ENCODE results near the gene DYNLT3. TPM values are rescaled to one million over a fixed set of nuclear protein-coding genes. Genes with fewer than 3 reads are reported as not detected.

DYNLT3 gene
- total RNA-seq, 1 experiment from 2014 or later, result 5.7 TPM

DNA sequence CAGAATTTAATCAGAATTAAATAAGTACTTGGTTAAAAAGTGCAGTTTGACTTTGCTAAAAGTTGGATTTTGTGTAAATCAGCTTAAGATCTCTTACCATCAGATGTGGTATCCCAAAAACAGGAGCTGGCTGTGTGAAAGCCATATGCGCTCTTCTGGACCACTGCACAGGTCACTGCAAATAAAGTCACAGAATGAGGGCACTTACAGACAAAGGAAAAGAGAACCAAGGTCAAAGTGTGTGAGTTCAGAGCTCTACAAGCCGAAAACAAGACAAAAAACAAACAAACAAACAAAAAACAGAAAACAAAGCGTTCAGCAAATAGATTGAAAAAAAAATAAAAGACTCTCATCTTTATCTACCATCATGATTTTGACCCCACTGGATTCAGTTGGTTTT is 6.4 kb downstream of the DYNLT3 start:
- Histone ChIP-seq H3K27ac (ENCODE audit: insufficient read length, low read depth, low read length) (no peak overlapping the region), H3K27me3 (ENCODE audit: insufficient read depth, low read length) (no peaks in the 10 kb centered on the region), H3K4me1 (ENCODE audit: insufficient read depth, low read length) (no peaks in the 10 kb centered on the region), H4K5ac (ENCODE audit: insufficient read length, low read depth, low read length) (no peak overlapping the region), H2BK5ac (ENCODE audit: insufficient read length, low read length) (no peak overlapping the region), H3K14ac (ENCODE audit: insufficient read depth, low read length) (no peak overlapping the region), H4K91ac (ENCODE audit: insufficient read length, low read depth, low read length) (no peak overlapping the region), H3K4ac (ENCODE audit: low read depth, low read length) (no peak overlapping the region), H3K79me1 (ENCODE audit: insufficient read depth, low read depth, low read length, poor library complexity, severe bottlenecking) (no peaks in the 10 kb centered on the region), H2BK15ac (ENCODE audit: low read depth, low read length) (no peak overlapping the region), H4K20me1 (ENCODE audit: control insufficient read depth, insufficient read depth, insufficient read length) (no peaks in the 10 kb centered on the region), H2AK5ac (ENCODE audit: insufficient read length, low read length) (no peak overlapping the region), H2BK12ac (ENCODE audit: insufficient read length, low read depth, low read length) (no peak overlapping the region), H3K23ac (ENCODE audit: insufficient read length, low read depth, low read length) (no peak overlapping the region), H3K56ac (ENCODE audit: insufficient read length, low read depth, low read length) (no peak overlapping the region), H2BK120ac (ENCODE audit: low read depth, low read length, poor library complexity, severe bottlenecking) (no peak overlapping the region), H2BK20ac (ENCODE audit: low read depth, low read length, poor library complexity, severe bottlenecking) (no peak overlapping the region), H3K4me2 (ENCODE audit: insufficient read depth, insufficient read length, low read length) (no peak overlapping the region), H4K8ac (replicated peaks; ENCODE audit: insufficient read length, low read depth, low read length) (no peak overlapping the region), H3K9ac (ENCODE audit: extremely low read depth, insufficient read length, low read length) (no peak overlapping the region), H3K9me3 (ENCODE audit: control insufficient read depth, low read depth, low read length) (no peaks in the 10 kb centered on the region), H3K79me2 (ENCODE audit: insufficient read depth, low read length) (no peaks in the 10 kb centered on the region), H3T11ph (ENCODE audit: low read length) (no peak overlapping the region), H2AFZ (ENCODE audit: low read length) (no peak overlapping the region), H3K18ac (ENCODE audit: insufficient read length, low read depth, low read length) (no peak overlapping the region), H3K23me2 (ENCODE audit: insufficient read length, low read depth, low read length, poor library complexity, severe bottlenecking) (no peaks in the 10 kb centered on the region)
- TF ChIP-seq, protein P1, sequence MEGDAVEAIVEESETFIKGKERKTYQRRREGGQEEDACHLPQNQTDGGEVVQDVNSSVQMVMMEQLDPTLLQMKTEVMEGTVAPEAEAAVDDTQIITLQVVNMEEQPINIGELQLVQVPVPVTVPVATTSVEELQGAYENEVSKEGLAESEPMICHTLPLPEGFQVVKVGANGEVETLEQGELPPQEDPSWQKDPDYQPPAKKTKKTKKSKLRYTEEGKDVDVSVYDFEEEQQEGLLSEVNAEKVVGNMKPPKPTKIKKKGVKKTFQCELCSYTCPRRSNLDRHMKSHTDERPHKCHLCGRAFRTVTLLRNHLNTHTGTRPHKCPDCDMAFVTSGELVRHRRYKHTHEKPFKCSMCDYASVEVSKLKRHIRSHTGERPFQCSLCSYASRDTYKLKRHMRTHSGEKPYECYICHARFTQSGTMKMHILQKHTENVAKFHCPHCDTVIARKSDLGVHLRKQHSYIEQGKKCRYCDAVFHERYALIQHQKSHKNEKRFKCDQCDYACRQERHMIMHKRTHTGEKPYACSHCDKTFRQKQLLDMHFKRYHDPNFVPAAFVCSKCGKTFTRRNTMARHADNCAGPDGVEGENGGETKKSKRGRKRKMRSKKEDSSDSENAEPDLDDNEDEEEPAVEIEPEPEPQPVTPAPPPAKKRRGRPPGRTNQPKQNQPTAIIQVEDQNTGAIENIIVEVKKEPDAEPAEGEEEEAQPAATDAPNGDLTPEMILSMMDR (conservative IDR thresholded peaks at IDR 0.05), result no peak
- WGBS (ENCODE audit: extremely low coverage, insufficient read length, low lambda C conversion rate), result no CpG with 5 or more reads among the region's 3 CpGs
- H3K9me3 Mint-ChIP-seq, result peaks cover 34 to 41% of the 10 kb centered on the region in 2 experiments
- peaks cover 0 to 5% (median 4%) of the 10 kb centered on the region in 3 experiments; a peak in 5 of 7 replicates for H3K36me3 Mint-ChIP-seq (ENCODE audit: insufficient read depth in 1 of 3, low read depth in 3 of 3)
- no peaks in the 10 kb centered on the region for H3K27me3 Mint-ChIP-seq (ENCODE audit: low read depth)
- H3K4me3 Mint-ChIP-seq, result no peak overlapping the region
- no peak for DNase-seq
- no peaks in the 10 kb centered on the region for H3K4me1 Mint-ChIP-seq
- H3K27ac Mint-ChIP-seq, result no peak overlapping the region
